Measurements from ENCODE around the gene FXYD4.

GRCh38 chr10:43350686-43351085 lies 20.8 kb upstream of the FXYD4 start:
- TF ChIP-seq EZH2 (IDR thresholded peaks at IDR 0.05; ENCODE audit: insufficient read depth, poor library complexity, severe bottlenecking), result no peak
- TF ChIP-seq EZH2phosphoT487 (IDR thresholded peaks at IDR 0.05; ENCODE audit: insufficient read depth, low read depth), result no peak

Measured in GM23248 (cell line).